IPS-20b (cell line): ENCODE data around the gene NKX1-1.

ENCODE experiments used
- H3K27ac ChIP-seq: one replicate; pipeline ENCODE4 v1.5.1; 2013; ENCODE audit warnings: low read length
- H3K27me3 ChIP-seq: 2 replicates; pipeline ENCODE4 v1.6.1; 2013; ENCODE audit warnings: mild to moderate bottlenecking, low read length, inconsistent platforms; ENCODE audit not compliant: insufficient read depth
- H3K36me3 ChIP-seq: 2 replicates; pipeline ENCODE4 v1.6.1; 2013; ENCODE audit warnings: low read depth, mild to moderate bottlenecking, inconsistent platforms, low read length, moderate library complexity; ENCODE audit not compliant: insufficient read depth
- H3K4me1 ChIP-seq: 2 replicates; pipeline ENCODE4 v1.6.1; 2013; ENCODE audit warnings: mild to moderate bottlenecking, control low read depth, inconsistent platforms, low read length, moderate library complexity; ENCODE audit not compliant: insufficient read depth
- H3K4me3 ChIP-seq: 2 replicates; pipeline ENCODE4 v1.5.1; 2013; ENCODE audit warnings: mild to moderate bottlenecking, low read length, inconsistent platforms
- H3K9ac ChIP-seq: 2 replicates; pipeline ENCODE4 v1.6.1; 2013; ENCODE audit warnings: low read depth, mild to moderate bottlenecking, inconsistent platforms, low read length, moderate library complexity
- H3K9me3 ChIP-seq: 2 replicates; pipeline ENCODE4 v1.6.1; 2013; ENCODE audit warnings: mild to moderate bottlenecking, low read depth, low read length, inconsistent platforms; ENCODE audit not compliant: insufficient read depth

NKX1-1 gene

DNA sequence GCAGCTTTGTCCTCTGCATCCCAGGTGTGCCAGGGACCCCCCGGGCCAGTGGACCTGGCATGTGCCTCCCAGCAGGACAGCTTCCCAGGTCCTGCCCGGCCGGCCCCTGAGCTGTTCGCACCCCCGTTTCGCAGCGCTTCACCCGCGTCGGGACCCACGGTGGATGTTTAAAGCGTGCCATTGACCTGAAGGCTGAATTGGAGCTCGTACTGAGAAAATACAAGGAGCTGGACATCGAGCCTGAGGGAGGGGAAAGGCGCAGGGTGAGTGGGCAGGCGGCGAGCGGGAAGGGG lies 51.3 kb downstream of the NKX1-1 start:
- H3K4me1 ChIP-seq: no peaks in the 10 kb centered on the region
- no peak overlapping the region for H3K27ac ChIP-seq
- no peak overlapping the region for H3K4me3 ChIP-seq
- no peaks in the 10 kb centered on the region for H3K9me3 ChIP-seq
- H3K27me3 ChIP-seq: no peaks in the 10 kb centered on the region
- H3K36me3 ChIP-seq: peaks cover 17% of the 10 kb centered on the region
- no peak overlapping the region for H3K9ac ChIP-seq

DNA sequence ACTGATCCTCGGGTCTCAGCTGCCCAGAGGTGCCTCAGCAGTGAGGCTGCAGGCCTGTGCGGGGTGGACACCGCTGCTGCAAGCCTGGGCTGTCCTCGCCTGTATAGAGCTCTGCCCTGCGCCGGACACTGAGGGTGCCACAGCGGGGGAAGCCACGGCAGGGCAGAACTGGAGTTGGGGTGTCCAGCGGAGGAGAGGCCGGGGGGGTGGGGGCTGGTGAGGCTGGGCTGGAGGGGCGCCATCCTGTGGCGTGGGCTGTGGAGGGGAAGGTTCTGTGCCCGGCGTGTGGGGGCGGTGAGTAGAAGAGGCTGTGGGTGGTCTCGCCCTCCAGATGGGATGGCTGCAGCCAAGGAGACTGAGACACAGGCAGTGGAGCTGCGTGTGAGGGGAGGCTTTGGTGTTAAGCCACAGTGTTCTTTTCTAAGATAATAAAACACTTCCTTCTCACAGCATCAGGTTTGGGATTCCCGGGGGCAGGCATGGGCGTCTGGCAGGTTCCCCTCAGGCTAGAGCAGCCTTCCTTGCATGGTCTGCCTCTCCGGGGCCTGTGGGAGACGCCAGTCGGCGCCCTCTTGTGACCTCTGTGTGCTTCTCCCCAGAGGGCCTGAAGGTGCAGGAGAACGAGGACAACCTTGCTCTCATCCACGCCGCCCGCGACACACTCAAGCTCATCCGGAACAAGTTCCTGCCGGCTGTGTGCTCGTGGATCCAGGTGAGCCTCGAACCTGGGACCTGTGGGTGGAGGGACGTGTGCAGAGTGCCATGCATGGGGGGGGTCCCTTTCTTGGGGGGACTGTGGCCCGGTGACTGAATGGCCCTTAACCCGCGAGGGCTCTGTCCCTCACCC lies 51.9 kb downstream of the NKX1-1 start:
- Histone ChIP-seq H3K36me3 (peaks cover 23% of the 10 kb centered on the region), H3K4me3 (no peak overlapping the region), H3K9me3 (no peaks in the 10 kb centered on the region), H3K4me1 (no peaks in the 10 kb centered on the region), H3K27me3 (no peaks in the 10 kb centered on the region), H3K27ac (no peak overlapping the region), H3K9ac (no peak overlapping the region)

DNA sequence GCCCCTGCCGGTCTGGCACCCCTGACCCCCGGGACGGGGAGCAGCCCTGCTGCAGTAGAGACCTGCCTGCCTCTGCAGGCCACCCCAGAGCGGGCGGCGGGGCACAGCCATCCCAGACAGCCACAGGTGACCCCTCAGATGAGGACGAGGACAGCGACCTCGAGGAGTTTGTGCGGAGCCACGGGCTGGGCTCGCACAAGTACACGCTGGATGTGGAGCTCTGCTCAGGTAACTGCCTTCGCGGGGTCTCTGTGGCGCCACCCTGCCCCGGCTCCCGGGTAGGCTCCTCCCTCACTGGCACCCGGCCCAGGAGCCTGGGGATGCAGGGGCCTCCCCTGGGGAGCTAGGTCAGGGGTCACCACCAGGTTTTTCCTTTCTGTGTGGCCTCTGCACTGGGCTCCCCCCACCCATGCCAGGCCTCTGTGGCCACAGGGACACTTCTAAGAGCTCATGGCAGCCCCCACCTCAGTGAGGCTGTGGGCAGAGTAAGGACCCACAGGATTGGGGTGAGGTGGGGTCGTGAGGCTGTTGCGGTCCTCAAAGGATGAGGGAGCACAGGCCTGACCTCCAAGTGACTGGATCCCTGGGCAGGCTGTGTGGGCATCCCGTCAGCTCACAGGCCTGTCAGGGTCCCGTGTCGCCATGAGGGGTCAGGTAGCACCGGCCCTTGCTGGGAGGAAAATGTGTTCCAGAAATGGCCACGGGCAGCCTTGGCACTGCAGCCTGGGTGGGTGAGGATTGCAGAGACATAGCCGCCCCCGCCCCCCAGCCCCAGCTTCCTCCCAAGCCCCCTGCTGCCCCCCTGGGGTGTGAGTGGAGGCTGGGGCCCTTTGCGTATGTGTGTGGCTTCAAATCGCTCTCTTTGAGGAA lies 52.8 kb downstream of the NKX1-1 start:
- Histone ChIP-seq H3K9me3 (no peaks in the 10 kb centered on the region), H3K27me3 (no peaks in the 10 kb centered on the region), H3K4me3 (no peak overlapping the region), H3K36me3 (peaks cover 23% of the 10 kb centered on the region), H3K4me1 (no peaks in the 10 kb centered on the region), H3K9ac (no peak overlapping the region), H3K27ac (no peak overlapping the region)
